GM20431 (cell line): ENCODE measurements around the gene MBNL2.

Source experiments
- in situ Hi-C: fragments of 300-500 bp; cut with MseI, MboI; formaldehyde crosslinking; loops from one replicate; pipeline ENCODE4 v1.15.0; 2020; ENCODE audit warnings: low sequenced_read_pairs; ENCODE audit not compliant: unreplicated experiment

Gene MBNL2

DNA sequence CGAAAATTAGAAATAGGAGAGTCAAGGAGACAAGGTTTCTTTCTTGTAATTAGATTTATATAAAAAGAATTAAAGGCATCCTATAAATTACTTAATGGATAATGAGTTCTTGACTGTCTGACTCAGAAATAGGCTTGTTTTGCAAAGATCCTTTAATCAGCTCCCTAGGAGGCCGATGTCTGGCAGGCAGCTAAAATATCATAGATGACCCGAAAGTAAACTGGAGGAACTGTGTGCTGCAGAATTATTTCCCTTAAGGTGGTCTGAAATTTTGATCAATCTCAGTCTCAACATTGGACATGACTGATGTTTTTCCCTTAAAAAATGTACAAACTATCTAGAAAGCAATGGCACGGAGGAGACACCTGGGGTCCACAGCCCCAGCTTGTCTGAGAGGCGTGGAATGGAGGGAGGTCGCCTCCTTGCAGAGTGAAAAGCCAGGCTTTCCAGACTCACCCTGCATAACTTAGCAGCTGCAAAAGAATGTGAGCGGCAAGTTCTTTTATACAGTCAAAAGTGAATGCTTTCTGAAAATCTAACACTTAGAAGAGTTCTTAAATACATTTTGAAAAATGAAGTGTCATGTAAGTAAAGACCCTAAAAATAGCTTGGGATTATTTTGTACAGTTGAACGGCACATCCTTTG lies 44.8 kb downstream of the MBNL2 start:
- in situ Hi-C loops, result no loop called here

DNA sequence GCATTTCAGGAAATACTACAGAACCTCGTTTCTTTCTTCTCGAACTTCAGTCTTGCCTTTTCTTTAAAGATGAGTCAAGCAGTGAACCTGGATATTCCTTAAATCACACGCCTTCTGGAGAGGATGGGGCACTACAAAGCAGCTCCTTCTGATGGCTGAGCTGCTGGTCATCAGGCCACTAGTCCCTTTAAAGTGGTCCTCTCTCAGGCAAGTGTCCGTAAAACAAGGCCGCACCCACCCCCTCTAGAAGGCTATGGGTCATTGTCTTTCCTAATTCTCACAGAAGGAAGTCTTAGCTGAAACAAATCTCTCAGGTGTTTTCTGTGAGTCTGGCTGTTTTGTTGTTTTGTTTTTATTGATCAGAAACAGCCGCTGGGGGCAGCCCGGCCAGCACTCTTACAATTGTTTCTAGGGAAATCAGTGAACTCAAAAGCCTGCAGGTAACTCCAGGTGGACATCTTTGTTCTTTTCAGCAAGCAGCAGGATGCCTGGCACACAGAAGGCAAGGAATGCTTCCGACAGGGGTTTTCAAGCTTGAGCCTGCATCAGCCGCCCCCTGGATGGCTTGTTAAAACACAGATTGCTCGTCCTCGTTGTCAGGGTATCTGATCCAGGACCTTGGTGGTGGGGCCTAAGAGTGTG lies 45.4 kb downstream of the MBNL2 start:
- in situ Hi-C loops, result no loop called here

DNA sequence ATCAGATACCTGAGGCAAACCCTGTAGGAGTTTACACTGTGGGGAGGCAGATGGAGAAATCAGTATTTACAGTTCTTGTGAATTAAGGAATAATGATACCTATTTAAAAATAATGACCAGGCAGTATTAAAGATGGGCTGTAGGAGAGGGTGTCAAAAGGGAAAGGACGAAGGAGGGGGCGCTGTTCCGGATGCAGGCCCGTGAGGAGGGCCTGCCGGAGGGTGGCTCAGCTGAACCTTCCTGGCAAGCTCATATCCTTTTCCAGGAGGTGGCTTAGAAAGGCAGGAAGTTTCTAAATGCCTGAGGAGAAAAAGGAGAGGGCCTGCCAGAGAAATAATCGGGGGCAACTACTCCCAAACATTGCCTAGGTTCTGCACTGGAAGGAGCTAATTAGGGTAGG lies 46.6 kb downstream of the MBNL2 start:
- in situ Hi-C loops, result no loop called here

DNA sequence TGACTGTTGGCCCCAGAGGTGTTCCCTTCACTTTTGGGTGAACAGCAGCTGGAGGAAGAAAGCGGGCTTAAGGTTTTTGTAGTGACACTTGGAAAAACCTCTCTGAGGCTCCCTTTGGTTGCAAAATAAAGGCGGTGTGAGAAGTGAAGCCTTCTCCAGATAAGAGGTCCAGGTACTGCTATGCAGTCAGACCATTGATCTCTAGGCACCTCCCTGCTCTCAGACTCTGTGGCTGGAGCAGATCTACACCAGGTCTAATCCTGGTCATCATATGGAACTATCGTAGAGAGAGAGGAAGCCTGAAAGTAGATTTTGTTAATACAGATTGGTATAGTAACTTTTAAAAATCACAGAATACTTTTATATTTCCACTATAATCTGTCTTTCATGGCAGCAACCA lies 47.5 kb downstream of the MBNL2 start:
- in situ Hi-C loops, result no loop called here

DNA sequence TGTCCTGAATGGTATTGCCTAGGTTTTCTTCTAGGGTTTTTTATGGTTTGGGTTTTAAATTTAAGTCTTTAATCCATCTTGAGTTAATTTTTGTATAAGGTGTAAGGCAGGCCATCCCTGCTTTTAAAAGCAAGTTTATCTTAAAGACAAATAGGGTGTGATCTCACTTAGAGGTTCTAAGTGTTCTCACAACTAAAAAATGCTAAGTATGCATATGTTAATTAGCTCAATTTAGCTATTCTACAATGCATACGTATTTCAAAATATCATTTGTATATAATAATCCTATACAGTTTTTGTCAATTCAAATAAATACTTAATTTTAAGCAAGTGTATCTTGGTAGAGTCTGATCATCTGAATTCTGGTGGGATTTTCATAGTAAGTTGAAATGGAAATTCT lies 50.4 kb downstream of the MBNL2 start:
- in situ Hi-C loops, result no loop called here

DNA sequence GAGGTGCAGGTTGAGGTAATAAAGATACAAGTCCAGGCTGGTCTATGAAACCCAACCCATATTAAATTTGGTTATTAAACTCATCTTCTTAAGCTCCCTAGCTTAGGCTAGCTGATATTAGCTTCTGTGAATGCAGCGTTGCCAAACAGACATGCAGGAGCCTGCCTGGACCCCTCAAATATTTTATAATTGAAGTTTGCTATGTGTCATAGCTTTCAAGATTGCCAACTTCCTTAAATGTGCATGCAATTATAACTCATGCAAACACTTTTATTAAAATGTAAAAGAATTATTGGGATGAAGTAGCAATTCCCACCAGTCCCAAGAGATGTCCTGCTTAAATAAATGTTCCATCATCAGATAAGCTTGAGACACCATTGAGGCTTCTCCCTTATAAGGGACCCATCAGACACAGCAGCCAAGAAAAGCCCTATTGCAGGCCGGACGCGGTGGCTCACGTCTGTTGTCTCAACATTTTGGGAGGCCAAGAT lies 51.3 kb downstream of the MBNL2 start:
- in situ Hi-C loops, result no loop called here

DNA sequence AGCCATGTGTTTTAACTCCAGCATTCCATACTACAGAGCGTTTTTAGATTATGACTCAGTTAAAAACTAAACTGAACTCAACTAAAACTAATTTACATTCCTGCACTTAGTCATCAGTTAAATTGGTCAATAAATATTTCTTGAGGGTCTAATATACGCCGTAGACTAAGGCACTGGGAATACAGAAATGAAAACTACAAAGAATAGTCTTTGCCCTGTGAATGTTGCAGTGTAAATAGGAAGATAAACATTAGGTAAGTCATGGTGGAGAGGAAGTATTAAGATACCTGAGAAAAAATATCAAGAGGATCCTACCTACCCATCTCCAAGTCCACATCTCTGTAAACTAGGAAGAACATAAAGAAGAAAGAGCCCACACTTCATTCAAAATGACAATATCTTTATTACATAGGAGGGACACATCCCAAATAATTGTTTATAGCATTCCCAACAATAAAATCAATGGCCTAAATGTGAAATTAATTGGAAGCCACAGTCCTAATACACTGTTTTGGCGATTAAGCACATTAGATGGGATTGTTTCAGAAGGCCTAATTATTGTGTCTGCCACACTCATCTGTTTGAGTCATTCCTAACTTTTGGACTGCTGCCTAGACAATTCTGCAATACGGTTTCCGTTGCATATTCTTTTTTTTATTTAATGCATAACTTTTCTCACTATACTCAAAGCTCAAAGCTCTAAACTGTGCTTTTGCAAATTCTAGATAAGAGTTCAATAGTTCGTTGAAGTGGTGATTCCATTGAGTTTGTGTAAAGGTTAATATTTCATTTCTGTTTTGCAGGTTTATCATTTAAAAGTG lies 52.9 kb downstream of the MBNL2 start:
- in situ Hi-C loops, result no loop called here

DNA sequence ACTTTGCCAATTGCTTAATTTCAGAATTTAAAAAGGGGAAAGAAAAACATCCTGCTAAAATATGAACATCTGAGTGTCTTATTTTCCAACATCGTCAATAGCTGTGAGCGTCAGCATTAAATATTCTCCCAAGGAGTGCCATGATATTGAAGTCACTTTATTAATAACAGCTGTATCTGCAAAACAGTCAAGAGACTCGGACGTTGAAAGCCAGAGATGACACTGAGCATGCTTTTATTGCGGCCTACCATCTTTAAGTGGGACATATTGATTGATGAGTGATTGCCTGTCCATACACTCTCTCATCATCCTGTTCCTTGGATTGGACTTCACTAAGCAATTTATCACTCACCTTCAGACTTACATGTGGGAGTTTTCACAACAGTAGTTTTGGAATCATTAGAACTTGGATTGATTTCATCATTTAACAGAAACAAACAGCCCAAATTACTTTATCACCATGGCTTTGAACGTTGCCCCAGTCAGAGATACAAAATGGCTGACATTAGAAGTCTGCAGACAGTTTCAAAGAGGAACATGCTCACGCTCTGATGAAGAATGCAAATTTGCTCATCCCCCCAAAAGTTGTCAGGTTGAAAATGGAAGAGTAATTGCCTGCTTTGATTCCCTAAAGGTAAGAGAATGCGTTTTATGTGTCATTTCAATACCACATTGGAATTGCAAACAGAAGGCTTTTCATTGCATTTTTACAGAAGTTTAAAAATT lies 53.8 kb downstream of the MBNL2 start:
- in situ Hi-C loops, result no loop called here

DNA sequence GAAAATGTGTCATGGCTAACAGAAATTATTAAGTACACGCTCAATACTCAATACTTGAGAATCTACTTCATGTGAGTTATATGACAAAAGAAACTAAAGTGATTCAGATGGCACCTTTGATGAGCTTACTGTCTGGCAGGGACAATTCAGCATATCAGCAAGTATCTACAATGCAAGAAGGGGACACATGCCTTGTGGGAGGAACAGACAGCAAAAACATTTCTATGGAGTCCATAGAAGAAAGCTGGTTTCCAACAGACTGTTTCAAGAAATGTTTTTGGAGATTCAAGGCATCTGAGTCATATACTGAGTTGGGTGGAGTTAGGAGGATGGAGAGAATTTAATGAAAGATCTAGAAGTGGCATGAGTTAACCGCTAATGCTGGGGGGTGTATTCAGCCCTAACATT lies 54.7 kb downstream of the MBNL2 start:
- in situ Hi-C loops, result no loop called here

DNA sequence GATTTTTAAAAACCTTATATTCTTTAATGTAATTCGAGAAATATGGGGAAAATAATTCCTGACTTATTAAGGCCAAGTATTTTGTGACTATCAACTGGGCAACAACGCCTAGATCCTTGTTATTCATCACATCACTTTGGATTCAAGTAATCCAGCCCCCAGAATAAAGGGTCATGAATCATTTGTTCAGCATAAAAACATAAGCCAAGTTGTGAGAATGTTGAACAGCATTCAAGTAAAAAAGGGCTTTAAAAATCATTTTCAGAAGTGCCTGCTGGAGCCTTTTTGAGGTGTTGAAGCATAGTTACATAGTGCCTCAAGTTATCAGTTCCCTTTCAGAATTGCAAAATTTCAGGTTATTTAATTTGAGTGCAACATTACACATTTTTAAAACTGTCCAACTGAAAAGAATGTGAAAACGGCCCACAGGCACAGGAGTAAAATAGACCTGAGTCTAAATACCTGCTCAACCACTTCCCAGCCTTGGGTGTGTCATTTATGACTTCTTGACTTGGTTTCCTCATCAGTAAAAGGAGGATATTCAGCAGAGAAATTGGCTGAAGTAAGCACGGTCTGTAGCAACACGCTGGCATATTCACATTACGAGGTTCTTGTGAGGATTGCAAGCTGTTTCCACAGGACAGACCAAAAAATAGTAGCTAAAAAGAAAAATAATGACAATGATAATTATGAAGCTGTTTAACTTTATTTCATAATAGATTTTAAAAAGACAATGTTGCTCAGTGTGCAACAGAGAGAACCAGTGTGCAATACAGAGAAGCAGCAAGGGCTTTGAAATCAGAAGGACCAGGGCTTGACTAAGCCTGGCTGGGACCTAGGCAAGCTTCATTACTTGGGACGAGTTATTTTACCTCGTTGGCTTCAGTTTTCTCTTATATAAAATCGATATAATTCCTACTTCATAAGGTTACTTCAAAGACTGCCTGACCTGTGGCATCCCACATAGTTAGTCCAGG lies 56.6 kb downstream of the MBNL2 start:
- in situ Hi-C loops, result no loop called here

DNA sequence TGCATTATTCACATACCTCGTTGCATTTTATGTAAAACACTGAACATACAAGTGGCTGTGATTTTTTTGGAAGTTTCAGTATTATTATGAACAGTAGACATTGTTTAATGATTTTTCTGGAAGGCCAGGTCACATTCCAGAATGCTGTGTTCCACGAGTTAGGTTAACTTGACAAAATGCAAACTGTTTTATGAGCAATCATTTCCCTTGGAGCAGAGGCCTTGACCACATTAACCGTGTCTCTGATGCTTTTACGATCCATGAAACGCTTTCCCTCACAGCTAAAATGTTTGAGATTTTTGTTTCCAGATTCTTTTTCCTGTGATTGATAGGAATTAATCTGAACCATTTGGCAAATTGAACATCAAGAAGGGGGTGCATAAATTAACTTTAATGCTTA lies 57.8 kb downstream of the MBNL2 start:
- in situ Hi-C loops, result no loop called here

DNA sequence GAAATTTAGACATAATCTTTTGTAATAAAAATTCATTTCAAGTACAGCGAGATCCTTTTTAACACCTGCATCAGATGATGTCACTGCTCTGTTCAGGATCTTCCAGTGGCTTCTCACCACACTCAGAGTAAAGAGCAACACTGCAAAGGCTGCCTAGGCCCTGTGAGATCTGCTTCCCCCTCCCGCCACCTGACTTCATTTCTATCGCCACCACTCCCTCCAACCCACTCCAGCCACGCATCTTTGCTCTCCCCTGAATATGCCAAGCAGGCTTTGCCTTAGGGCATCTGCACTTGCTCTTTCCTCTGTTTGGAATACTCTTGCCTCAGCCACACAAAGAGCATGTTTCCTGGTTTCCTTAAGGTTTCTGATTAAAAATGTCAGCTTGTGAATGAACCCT lies 58.3 kb downstream of the MBNL2 start:
- in situ Hi-C loops, result no loop called here

DNA sequence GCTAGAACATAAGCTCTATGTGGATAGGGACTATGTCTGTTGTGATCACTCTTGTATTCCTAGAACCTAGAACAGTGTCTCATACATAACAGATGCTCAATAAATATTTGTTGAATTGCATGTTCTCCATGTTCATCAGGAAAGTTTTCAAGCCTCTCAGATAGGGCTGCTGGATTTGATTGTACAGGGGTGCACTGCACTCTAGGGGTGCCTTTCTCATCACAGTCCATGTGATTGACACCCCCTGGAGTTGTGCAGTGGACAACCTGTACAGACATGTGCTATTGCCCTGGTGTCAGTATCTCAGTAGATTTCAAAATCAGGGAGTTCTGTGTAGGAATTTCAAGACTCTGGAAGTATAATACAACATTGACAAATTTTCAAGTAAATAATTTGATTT lies 58.9 kb downstream of the MBNL2 start:
- in situ Hi-C loops, result no loop called here

DNA sequence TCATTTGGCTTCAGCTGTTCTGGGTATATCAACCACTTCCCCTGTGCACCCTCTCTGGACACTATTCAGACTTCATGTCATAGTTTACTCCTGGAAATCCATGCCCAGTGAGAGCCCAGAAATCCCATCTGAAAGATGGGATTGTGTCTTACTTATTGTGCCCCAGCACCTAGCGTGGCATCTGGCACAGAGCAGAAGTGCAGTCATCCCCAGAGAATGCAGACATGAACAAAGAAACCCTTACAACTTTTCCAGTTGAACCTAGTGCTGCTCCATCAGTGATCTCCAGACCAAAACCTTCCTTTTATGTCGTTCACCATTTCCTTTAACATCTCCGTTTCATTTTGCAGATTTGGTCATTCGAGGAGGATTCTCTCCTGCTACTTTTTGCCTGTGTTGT lies 60.6 kb downstream of the MBNL2 start:
- in situ Hi-C loops, result no loop called here

DNA sequence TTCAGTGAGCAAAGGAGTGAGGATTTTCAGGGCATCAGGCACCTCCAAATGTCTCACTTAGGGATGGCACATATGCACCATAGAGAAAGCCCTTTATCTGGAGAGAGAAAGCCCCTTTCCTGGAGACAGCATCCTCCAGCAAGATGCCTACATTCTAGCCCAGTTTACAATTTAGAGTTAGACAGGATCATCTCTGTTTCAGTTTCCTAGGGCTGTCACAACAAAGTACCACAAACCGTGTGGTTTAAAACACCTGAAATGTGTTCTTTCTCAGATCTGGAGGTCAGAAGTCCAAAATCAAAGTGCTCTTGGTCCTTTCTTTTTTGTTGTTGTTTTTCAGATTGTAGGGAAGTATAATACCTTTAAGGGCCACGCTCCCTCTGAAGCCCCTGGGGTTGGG lies 61.8 kb downstream of the MBNL2 start:
- in situ Hi-C loops, result no loop called here

DNA sequence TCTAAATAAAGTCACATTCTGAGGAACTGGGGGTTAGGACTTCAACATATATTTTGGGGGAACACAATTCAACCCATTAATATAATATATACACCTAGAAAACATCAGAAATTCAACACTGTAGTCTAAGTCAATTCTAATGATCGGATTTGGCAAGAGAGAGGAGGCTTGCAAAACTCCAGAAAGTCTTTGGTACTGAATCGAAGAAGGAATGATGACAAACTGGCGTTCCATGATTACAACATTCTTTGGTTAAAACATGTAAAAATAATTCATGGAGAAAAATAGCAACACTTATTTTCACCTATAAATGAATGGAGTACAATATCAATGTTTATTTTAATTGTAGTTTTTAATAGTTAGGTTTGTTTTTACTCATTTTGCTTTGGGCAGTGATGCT lies 62.4 kb downstream of the MBNL2 start:
- in situ Hi-C loops, result no loop called here

DNA sequence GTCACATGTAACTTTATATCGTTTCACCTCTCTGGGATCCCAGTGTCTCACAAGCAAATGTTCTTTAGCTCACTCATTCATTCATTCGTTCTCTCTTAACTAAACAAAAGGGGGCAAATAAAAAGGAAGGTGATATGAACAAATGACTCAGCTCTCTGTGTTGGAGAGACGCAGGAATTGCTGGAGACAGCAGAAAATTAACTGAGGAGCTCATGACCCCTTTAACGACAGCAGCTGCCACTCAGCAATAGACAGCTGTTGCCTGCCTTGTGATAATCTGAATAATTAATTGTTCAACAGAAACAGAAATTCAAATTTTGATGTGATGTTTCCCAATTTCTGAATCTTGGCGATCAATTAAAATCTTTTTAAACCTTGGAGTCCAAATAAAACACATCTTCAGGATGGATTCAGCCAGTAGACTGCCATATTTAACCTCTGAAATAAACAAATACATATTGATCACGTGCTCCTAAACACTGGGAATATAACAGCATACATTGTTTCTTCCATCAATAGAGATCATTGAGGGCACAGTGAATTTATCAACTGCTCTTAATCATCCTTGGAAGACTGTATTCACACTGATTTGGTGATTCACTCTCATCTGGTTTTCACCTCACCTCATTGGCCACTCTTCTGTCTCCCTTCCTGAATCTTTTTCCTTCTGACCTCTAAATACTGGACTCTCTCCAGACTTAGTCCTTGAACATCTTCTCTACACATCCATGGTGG lies 63.3 kb downstream of the MBNL2 start:
- in situ Hi-C loops, result no loop called here

DNA sequence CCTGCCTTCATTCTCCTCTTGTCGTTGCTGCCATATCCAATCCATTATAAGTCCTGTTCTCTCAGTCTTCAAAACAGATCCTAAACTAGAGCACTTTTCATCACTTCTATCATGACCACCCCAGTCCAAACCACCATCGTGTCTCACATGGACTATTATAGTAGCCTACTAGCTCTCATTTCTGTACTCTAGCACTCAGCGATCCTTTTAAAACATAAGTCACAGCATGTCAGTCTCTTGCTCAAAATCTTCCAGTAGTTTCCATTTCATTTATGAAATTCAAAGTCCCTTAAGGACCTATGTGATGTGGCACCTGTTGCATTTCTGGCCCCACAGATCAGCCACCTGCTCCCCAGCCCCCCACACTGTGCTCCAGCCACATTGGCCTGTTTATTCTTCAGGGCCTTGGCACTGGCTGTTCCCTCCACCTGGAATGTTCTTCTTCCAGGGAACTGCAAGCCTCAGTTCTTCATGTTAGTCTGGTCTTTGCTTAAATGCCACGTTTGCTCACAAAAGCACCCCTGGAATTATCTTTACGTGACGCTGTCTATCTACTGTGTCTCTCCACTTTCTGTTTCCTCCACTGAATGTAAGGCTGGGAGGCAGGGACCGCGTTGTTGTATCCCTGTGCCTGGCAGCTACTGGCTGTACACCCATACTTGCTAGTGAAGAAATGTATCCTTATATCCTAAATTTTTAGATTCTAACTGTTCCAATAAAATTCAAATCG lies 64.3 kb downstream of the MBNL2 start:
- in situ Hi-C loops, result no loop called here
